HG03558 (cell line): Measurements from ENCODE around the gene RASGRP2.

Source experiments
- ATAC-seq: cut with Tn5 transposase; IDR thresholded peaks from one replicate; pipeline ENCODE4 v1.9.1; 2021; ENCODE audit warnings: moderate number of reproducible peaks; ENCODE audit not compliant: unreplicated experiment; ENCODE audit errors: extremely low read depth

RASGRP2 gene

GRCh38 chr11:64742889-64743590, 902 bp downstream of the RASGRP2 start:
- ATAC-seq: no peak

DNA sequence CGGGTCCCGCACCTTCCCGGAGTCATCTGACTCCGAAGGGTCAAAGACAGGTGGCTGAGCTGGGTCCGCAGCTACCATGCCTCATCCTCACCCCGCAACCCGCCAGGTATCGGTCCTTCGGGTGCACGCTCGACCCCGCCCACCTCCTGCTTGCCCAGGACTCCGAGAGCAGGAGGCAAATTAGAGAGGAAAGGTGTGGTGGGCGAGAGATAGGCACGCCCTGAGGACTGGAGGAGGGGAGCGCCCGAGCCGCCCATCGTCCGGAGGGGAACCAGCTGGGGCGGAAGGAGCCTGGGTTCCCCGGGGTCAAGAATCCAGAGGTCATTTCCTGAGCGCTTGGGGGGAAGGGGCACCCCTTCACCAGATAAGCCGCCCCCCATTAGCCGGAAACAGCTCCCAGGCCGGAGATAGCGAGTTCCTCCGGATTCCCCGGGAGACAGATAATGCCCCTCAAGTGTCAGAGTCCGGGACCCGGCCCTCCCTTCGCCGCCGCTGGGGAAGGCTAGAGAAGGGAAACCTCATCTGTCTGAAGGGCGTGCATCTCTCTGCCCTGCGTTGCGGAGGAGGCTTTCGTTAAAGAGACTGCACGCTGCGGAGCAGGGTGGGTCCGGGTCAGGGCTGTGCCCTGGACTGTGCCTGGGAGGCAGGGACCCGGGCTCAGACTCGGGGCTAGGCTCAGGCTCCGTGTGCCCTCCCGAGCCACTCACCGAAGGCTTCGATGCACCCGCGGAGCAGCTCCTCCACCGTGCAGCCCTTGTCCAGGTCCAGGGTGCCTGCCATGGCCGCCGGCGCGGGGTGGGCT, 1.7 kb downstream of the RASGRP2 start:
- ATAC-seq: no peak

DNA sequence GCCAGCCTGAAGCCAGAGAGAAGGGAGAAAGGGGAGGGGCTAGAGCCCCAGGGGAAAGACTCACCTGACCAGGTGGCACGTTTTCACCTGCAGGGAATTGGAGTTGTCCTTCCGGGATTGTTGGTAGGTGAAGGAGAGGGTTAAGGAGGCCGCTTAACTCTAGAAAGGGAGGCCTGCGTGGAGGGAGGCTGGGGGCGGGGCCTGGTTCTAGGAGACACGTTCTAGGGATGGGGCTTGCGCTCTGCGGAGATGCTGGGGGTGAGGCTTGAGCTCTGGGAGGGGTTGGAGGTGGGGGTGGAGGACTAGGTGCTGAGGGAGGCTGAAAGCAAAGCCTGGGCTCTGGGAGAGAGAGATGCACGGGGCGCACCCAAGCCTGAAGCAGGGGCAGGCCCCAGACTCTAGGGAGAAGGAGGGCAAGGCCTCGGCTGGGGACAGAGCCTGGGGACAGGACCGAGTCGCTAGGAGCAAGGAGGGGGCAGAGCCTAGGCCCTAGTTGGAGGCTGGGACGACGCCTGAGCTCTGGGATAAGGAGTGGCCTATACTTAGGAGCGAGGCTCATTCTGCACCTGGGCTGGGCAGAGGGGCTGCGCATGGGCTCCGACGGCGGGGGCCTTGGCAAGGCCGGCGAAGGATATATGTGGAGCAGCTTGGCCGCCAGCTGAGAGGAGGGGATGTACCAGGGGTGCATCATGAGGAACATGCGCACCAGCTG, 2.4 kb downstream of the RASGRP2 start:
- no peak for ATAC-seq

DNA sequence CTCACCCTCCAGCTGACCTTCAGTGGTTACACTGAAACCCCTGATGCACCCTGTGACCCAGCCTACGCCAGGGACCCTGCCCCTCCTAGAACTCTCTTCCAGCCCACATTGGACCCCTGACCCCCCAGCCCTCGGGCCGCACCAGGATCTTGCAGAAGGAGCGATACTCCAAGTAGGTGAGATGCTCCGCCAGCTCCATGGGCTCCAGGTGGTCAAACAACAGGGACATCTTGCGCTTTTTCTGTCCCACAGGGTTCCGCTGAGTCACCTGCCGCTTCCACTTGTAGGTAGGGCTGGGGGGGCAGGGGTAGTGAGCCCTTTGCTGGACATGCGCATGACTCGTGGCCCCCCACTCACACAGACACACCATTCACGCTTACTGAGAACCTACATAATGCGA, 4.1 kb downstream of the RASGRP2 start:
- no peak for ATAC-seq

DNA sequence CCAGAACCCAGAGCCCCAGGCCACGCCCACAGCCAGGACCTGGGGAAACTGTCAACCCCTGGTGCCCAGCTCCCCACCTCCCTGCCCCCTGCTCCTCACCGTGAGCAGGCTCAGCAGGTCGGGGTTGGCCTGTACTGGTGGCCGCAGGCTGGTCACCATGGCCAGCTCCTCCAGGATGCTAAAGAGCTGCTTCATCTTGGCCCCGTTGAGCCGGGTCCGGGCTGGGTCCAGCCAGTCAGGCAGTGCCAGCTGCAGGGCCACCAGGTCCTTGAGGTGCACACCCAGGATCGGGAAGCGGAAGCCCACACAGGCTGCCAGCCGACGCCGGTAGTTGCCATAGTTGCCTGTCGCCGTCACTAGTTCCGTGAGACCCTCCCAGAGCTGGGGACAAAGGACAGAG, 7.3 kb downstream of the RASGRP2 start:
- ATAC-seq: no peak

GRCh38 chr11:64735725-64736259, 8.2 kb downstream of the RASGRP2 start:
- ATAC-seq: no peak

DNA sequence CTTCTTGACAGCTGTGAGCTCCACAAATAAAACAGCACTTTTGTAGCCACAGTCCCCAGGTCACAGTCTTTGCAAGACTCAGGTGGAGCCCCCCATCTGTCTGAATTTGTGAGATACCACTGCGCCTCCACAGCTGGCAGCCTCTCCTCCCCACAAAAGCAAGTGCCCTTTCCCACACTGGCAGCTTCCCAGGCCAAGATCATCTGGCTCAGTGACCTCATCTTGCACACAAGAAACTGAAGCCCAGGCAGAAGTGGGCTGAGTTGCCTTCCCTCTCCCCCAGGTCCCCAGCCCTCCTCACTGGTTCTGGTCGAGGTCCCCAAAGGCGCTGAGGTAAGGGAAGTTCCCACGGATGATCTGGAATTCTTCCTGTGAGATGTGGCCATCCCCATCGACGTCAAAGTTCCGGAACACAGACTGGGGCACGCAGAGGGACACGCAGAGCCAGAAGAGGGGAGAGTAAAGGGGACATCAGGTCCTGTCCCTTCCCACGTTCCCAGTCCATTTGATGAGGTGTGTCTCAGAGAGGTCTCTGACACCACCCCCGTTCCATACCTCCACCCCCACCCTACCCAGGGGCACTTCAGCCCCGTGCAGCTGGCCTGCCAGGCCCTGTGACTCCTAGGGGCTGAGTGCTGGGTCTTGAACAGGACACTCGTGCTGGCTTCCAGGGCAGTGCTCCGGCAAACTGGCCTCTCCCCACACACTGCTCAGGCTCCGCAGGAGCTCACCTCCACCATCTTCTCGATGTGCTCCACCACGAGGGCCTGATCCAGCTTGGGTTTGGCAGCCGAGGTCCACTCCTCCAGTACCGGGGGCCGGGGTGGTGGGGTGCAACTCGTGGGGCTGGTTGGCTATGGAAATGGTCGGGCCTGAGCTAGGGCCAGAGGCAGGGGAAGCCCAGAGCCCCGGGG, 8.9 kb downstream of the RASGRP2 start:
- ATAC-seq: no peak

- no peak for ATAC-seq
Observed at GRCh38 chr11:64731601-64732000, 12.3 kb downstream of the RASGRP2 start.

GRCh38 chr11:64729851-64730382, 14.0 kb downstream of the RASGRP2 start:
- no peak for ATAC-seq

- ATAC-seq: no peak
Observed at GRCh38 chr11:64728757-64729365, 15.1 kb downstream of the RASGRP2 start.

DNA sequence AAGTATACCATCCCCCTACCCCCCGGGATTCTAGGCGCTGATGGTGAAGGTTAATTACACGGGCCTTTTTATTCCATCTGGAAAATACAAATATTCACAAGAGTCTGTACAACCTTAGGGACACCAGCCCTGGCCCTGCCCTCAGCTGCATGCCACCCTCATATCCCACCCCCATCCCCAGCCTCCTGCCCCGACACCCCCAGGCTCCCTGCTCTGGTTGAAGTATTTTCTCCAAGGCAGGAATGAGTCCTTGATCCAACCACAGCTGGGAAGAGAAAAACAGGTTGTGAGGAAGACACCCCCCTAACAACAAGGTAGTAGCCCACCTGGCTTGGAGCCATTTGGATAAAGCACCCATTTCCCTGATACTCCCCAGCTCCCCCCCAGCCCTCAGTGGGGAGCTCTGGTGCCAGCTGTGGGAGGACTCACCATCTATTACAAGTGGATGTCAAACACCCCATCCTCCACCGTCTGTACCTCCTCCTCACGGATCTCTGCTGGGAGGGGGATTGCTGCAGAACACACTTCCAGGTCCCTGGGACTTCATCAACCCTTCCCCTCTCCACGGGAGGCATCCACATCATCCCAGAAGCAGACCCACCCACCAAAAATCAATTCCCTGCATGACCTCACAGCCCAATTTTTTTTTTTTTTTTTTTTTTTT, 16.9 kb downstream of the RASGRP2 start:
- no peak for ATAC-seq

- no peak for ATAC-seq
Observed at GRCh38 chr11:64726211-64726641, 17.7 kb downstream of the RASGRP2 start.

- ATAC-seq: no peak
Observed at GRCh38 chr11:64724863-64725532, 18.9 kb downstream of the RASGRP2 start.

GRCh38 chr11:64723907-64724862, 19.8 kb downstream of the RASGRP2 start:
- no peak for ATAC-seq

DNA sequence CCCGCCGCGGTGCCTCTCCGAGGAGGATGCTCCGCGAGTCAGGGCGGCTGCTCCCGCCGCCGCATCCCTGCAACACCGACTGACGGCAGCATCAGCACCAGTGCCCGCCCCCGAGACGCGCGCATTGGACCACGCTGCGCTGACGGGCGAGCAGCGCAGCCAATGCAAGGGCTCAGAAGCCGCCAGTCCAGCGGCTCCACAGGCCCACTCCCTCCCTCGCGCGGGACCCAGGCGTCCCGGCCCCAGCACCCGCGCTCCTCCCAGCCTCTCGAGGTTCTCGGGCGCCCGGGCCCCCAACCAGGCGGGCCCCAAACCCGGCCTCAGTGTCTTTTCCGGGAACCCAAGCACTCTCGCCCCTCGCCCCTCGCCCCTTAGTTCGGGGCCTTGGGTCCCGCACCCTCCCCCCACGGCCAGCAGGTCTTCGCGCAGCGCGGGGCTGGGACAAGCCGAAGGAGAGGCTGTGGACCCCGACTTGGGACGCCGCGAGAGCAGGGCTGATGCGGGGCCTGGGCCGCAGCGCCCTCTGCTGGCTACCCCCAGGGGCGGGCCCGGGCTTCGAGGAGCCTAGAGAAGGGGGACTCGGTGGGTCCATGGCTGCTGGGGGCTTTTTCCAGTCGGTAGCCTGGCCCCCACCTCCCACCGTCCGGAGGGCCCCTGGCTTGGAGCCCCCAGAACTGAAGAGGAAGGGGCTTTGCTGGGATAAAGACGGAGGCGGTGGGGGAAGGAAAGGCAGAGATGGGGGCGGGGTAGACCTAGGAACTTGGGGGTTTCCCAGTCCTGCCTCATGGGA, 20.6 kb downstream of the RASGRP2 start, which contains the start of gene NRXN2:
TSS of gene NRXN2 (minus strand) at position 81 of the 790 bp plus-strand sequence. CDS start 9,498 bp downstream, outside the sequence.
- no peak for ATAC-seq
